Chondrocyte (in vitro differentiated cells): Measurements from ENCODE around the gene MESP2. TPM values are rescaled to one million over a fixed set of nuclear protein-coding genes. Genes with fewer than 3 reads are reported as not detected.

Experiments
- DNase-seq: peaks from one replicate; pipeline ENCODE4 v3.0.0; 2021; ENCODE audit warnings: mixed read lengths, low spot score
- H3K27ac Mint-ChIP-seq: one replicate; pipeline ENCODE4 v1.8.0; 2021; ENCODE audit warnings: mild to moderate bottlenecking, moderate library complexity, mixed read lengths; ENCODE audit not compliant: unreplicated experiment
- H3K27me3 Mint-ChIP-seq: 2 replicates; pipeline ENCODE4 v1.8.0; 2021; ENCODE audit warnings: low read depth, mixed read lengths
- H3K36me3 Mint-ChIP-seq: 2 replicates; pipeline ENCODE4 v1.8.0; 2021; ENCODE audit warnings: low read depth, mixed read lengths
- H3K4me1 Mint-ChIP-seq: 2 replicates; pipeline ENCODE4 v1.8.0; 2021; ENCODE audit warnings: low read depth, mild to moderate bottlenecking, mixed read lengths
- H3K4me3 Mint-ChIP-seq: one replicate; pipeline ENCODE4 v1.8.0; 2021; ENCODE audit warnings: mild to moderate bottlenecking, moderate library complexity, mixed read lengths; ENCODE audit not compliant: unreplicated experiment
- H3K9me3 Mint-ChIP-seq: 2 replicates; pipeline ENCODE4 v1.8.0; 2021; ENCODE audit warnings: low read depth, mixed read lengths
- CTCF ChIP-seq: fragments of 200-600 bp; sonication (generic); IDR thresholded peaks from 2 replicates; pipeline ENCODE4 v1.5.0; 2021; ENCODE audit warnings: antibody characterized with exemption, mild to moderate bottlenecking, moderate library complexity
- total RNA-seq: library from RNA; stranded (reverse); gene quantifications from 3 replicates; pipeline ENCODE4 v1.2.1, GENCODE V29; 2021

MESP2 gene
- total RNA-seq, 1 donor from 2014 or later: 0.25 TPM

GRCh38 chr15:89746386-89746780 is 29.7 kb upstream of the MESP2 start:
- Mint-ChIP-seq H3K27ac (no peak overlapping the region), H3K9me3 (no peaks in the 10 kb centered on the region), H3K4me3 (no peak overlapping the region), H3K27me3 (no peaks in the 10 kb centered on the region), H3K36me3 (no peaks in the 10 kb centered on the region), H3K4me1 (peaks cover 5% of the 10 kb centered on the region)
- DNase-seq: no peak
- no peak for TF ChIP-seq CTCF

GRCh38 chr15:89747708-89748682 is 28.1 kb upstream of the MESP2 start:
- no peak for TF ChIP-seq CTCF
- no peak overlapping the region for H3K27ac Mint-ChIP-seq
- no peaks in the 10 kb centered on the region for H3K9me3 Mint-ChIP-seq
- no peaks in the 10 kb centered on the region for H3K27me3 Mint-ChIP-seq
- peaks cover 5% of the 10 kb centered on the region for H3K4me1 Mint-ChIP-seq
- no peak overlapping the region for H3K4me3 Mint-ChIP-seq
- no peak for DNase-seq
- no peaks in the 10 kb centered on the region for H3K36me3 Mint-ChIP-seq

DNA sequence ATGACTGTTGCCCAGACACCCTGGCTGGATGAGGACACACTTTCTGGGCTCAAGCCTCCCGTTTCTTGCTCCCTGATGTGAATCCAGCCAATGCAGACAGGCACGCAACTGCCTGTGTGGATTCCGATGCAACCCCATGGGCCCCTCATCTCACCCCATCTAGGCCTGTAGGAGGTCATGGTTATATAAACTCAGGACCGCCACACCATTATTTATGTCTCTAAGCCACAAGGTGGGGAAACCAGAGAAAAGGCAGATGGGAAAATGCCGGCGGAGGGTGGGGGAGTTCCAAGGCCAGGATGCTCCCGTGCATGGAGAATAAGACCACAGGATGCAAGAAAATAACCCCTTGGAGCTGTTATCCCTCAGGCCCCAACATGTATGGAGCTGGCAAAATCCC is 27.1 kb upstream of the MESP2 start:
- Mint-ChIP-seq H3K9me3 (no peaks in the 10 kb centered on the region), H3K36me3 (no peaks in the 10 kb centered on the region), H3K4me3 (no peak overlapping the region), H3K27ac (no peak overlapping the region), H3K4me1 (peaks cover 5% of the 10 kb centered on the region), H3K27me3 (no peaks in the 10 kb centered on the region)
- DNase-seq: no peak
- TF ChIP-seq CTCF: no peak

DNA sequence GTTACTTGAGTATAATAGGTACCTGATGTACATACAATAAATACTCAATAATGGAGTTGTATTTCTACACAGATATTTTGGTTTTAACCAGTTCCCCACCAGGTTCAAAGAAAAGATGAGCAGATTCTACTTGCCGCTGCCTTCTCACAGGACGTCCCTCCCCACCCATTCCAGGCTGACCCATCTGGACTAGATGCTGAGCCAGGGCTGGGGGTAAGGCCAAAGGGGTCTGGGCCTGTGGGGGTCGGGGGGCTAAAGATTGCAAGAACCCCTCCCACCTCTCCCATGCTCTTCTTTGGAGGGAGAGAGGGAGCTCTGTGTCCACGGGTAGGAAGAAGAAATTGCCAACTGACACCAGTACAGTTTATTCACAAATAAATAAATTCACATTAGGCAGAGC is 26.6 kb upstream of the MESP2 start:
- DNase-seq: no peak
- no peaks in the 10 kb centered on the region for H3K36me3 Mint-ChIP-seq

More for the DNA sequence above, 26.6 kb upstream of the MESP2 start:
- Mint-ChIP-seq H3K27me3 (no peaks in the 10 kb centered on the region), H3K27ac (no peak overlapping the region), H3K4me3 (peak overlapping the region; percentile 63), H3K9me3 (no peaks in the 10 kb centered on the region), H3K4me1 (peaks cover 6% of the 10 kb centered on the region)
- TF ChIP-seq CTCF: no peak
